ENCODE measurements around the gene SLC39A11. TPM values are rescaled to one million over a fixed set of nuclear protein-coding genes. Genes with fewer than 3 reads are reported as not detected.

Gene SLC39A11
- total and polyA plus RNA-seq, 2 experiments from 2014 or later: 11.7 to 16.4 TPM

- no peak overlapping the region for H3K27ac ChIP-seq
- TF ChIP-seq EZH2 (IDR thresholded peaks at IDR 0.05; ENCODE audit: insufficient read depth, poor library complexity, severe bottlenecking) (no peak), EZH2phosphoT487 (IDR thresholded peaks at IDR 0.05; ENCODE audit: insufficient read depth, low read depth) (no peak)
- DNase-seq: no peak
- no peaks in the 10 kb centered on the region for H4K20me1 ChIP-seq (ENCODE audit: insufficient read depth)
- no peak overlapping the region for H3K4me2 ChIP-seq (ENCODE audit: unreplicated experiment)
- H3K9me3 ChIP-seq (ENCODE audit: low read depth): no peaks in the 10 kb centered on the region
- WGBS, 2 experiments (ENCODE audit: low coverage in 1 of 2, low lambda C conversion rate in 2 of 2, missing lambda C conversion rate in 2 of 2): 61 to 83% methylated on average over 2 of the region's 2 CpGs
- H3F3A ChIP-seq (ENCODE audit: insufficient read depth): peaks cover 14% of the 10 kb centered on the region; the same call in 1 of the 2 replicates
- H3K4me1 ChIP-seq (ENCODE audit: insufficient read depth): 0 out of 2 replicates have a peak, but pooled peaks cover 9% of the 10 kb centered on the region
- no peaks in the 10 kb centered on the region for H3K36me3 ChIP-seq (ENCODE audit: low read depth)
- in situ Hi-C loops (cut with MboI): no loop called here
- no peak overlapping the region for H2AFZ ChIP-seq
- H3K79me2 ChIP-seq (ENCODE audit: insufficient read depth): no peaks in the 10 kb centered on the region
- no peak overlapping the region for H3K4me3 ChIP-seq
- no peaks in the 10 kb centered on the region for H3K27me3 ChIP-seq (replicated peaks; ENCODE audit: insufficient read depth)
- H3K9me2 ChIP-seq (ENCODE audit: insufficient read depth): no peaks in the 10 kb centered on the region
- H3K9ac ChIP-seq: no peak overlapping the region
Observed at GRCh38 chr17:72884066-72884465, 208.4 kb downstream of the SLC39A11 start.

- Histone ChIP-seq H2AFZ (no peak overlapping the region), H3K9ac (no peak overlapping the region), H3K79me2 (ENCODE audit: insufficient read depth) (no peaks in the 10 kb centered on the region), H3K4me3 (no peak overlapping the region), H3K36me3 (ENCODE audit: low read depth) (no peaks in the 10 kb centered on the region), H4K20me1 (ENCODE audit: insufficient read depth) (no peaks in the 10 kb centered on the region), H3F3A (ENCODE audit: insufficient read depth) (peaks cover 12% of the 10 kb centered on the region; the same call in 1 of the 2 replicates), H3K9me2 (ENCODE audit: insufficient read depth) (no peaks in the 10 kb centered on the region), H3K27me3 (replicated peaks; ENCODE audit: insufficient read depth) (no peaks in the 10 kb centered on the region), H3K9me3 (ENCODE audit: low read depth) (no peaks in the 10 kb centered on the region), H3K4me1 (ENCODE audit: insufficient read depth) (0 out of 2 replicates have a peak, but pooled peaks cover 9% of the 10 kb centered on the region), H3K27ac (no peak overlapping the region), H3K4me2 (ENCODE audit: unreplicated experiment) (no peak overlapping the region)
- no peak for DNase-seq
- TF ChIP-seq EZH2 (IDR thresholded peaks at IDR 0.05; ENCODE audit: insufficient read depth, poor library complexity, severe bottlenecking) (no peak), EZH2phosphoT487 (IDR thresholded peaks at IDR 0.05; ENCODE audit: insufficient read depth, low read depth) (no peak)
- 85 to 95% methylated on average over 5 of the region's 5 CpGs for WGBS, 2 experiments (ENCODE audit: low coverage in 1 of 2, low lambda C conversion rate in 2 of 2, missing lambda C conversion rate in 2 of 2)
- in situ Hi-C loops (cut with MboI): no loop called here
Observed at GRCh38 chr17:72883351-72883750, 209.1 kb downstream of the SLC39A11 start.

GRCh38 chr17:72882426-72882825, 210.1 kb downstream of the SLC39A11 start:
- H3K36me3 ChIP-seq (ENCODE audit: low read depth): no peaks in the 10 kb centered on the region
- in situ Hi-C loops (cut with MboI): no loop called here
- no peak for TF ChIP-seq EZH2phosphoT487 (IDR thresholded peaks at IDR 0.05; ENCODE audit: insufficient read depth, low read depth)
- no peak overlapping the region for H3K4me3 ChIP-seq
- no peak overlapping the region for H3K9ac ChIP-seq
- H3K4me1 ChIP-seq (ENCODE audit: insufficient read depth): 0 out of 2 replicates have a peak, but pooled peaks cover under 1% of the 10 kb centered on the region
- H2AFZ ChIP-seq: no peak overlapping the region
- no peaks in the 10 kb centered on the region for H4K20me1 ChIP-seq (ENCODE audit: insufficient read depth)
- no peak overlapping the region for H3K27ac ChIP-seq
- H3F3A ChIP-seq (ENCODE audit: insufficient read depth): peaks cover 2% of the 10 kb centered on the region; the same call in 1 of the 2 replicates
- H3K79me2 ChIP-seq (ENCODE audit: insufficient read depth): no peaks in the 10 kb centered on the region
- H3K27me3 ChIP-seq (replicated peaks; ENCODE audit: insufficient read depth): no peaks in the 10 kb centered on the region
- H3K9me3 ChIP-seq (ENCODE audit: low read depth): no peaks in the 10 kb centered on the region
- H3K9me2 ChIP-seq (ENCODE audit: insufficient read depth): no peaks in the 10 kb centered on the region
- no peak overlapping the region for H3K4me2 ChIP-seq (ENCODE audit: unreplicated experiment)
- DNase-seq: no peak
- WGBS, 2 experiments (ENCODE audit: low coverage in 1 of 2, low lambda C conversion rate in 2 of 2, missing lambda C conversion rate in 2 of 2): 87 to 88% methylated on average over 4 of the region's 4 CpGs

GRCh38 chr17:72879877-72880276, 212.6 kb downstream of the SLC39A11 start:
- Histone ChIP-seq H3K4me1 (ENCODE audit: insufficient read depth) (no peaks in the 10 kb centered on the region), H3K27ac (no peak overlapping the region), H3K9me3 (ENCODE audit: low read depth) (no peaks in the 10 kb centered on the region), H4K20me1 (ENCODE audit: insufficient read depth) (no peaks in the 10 kb centered on the region), H3K4me3 (no peak overlapping the region), H3K79me2 (ENCODE audit: insufficient read depth) (no peaks in the 10 kb centered on the region), H3K9ac (no peak overlapping the region), H3K9me2 (ENCODE audit: insufficient read depth) (no peaks in the 10 kb centered on the region), H3F3A (ENCODE audit: insufficient read depth) (no peaks in the 10 kb centered on the region), H3K4me2 (ENCODE audit: unreplicated experiment) (no peak overlapping the region), H2AFZ (no peak overlapping the region), H3K36me3 (ENCODE audit: low read depth) (no peaks in the 10 kb centered on the region), H3K27me3 (replicated peaks; ENCODE audit: insufficient read depth) (no peaks in the 10 kb centered on the region)
- no peak for TF ChIP-seq EZH2 (IDR thresholded peaks at IDR 0.05; ENCODE audit: insufficient read depth, poor library complexity, severe bottlenecking)
- no peak for TF ChIP-seq EZH2phosphoT487 (IDR thresholded peaks at IDR 0.05; ENCODE audit: insufficient read depth, low read depth)
- 91 to 100% methylated on average over 2 of the region's 2 CpGs for WGBS, 2 experiments (ENCODE audit: low coverage in 1 of 2, low lambda C conversion rate in 2 of 2, missing lambda C conversion rate in 2 of 2)
- in situ Hi-C loops (cut with MboI): loop anchor here (10.0 kb wide), 1 partner anchor 55 kb away; no protein-coding TSS in a partner anchor
- no peak for DNase-seq

Data from GM23248 (cell line).